Osteocyte (in vitro differentiated cells): ENCODE data around the gene OR10A3. TPM values are rescaled to one million over a fixed set of nuclear protein-coding genes. Genes with fewer than 3 reads are reported as not detected.

Experiments used
- DNase-seq: peaks from one replicate; pipeline ENCODE4 v3.0.0; 2021; ENCODE audit warnings: mixed read lengths; ENCODE audit not compliant: unreplicated experiment; ENCODE audit errors: extremely low spot score
- H3K27ac Mint-ChIP-seq: one replicate; pipeline ENCODE4 v1.8.0; 2021; ENCODE audit warnings: mild to moderate bottlenecking, mixed read lengths; ENCODE audit not compliant: unreplicated experiment
- H3K27me3 Mint-ChIP-seq: one replicate; pipeline ENCODE4 v1.8.0; 2021; ENCODE audit warnings: mixed read lengths; ENCODE audit not compliant: unreplicated experiment
- H3K36me3 Mint-ChIP-seq: one replicate; pipeline ENCODE4 v1.8.0; 2021; ENCODE audit warnings: mixed read lengths; ENCODE audit not compliant: unreplicated experiment
- H3K4me1 Mint-ChIP-seq: one replicate; pipeline ENCODE4 v1.8.0; 2021; ENCODE audit warnings: mixed read lengths; ENCODE audit not compliant: unreplicated experiment
- H3K4me3 Mint-ChIP-seq: one replicate; pipeline ENCODE4 v1.8.0; 2021; ENCODE audit warnings: mild to moderate bottlenecking, moderate library complexity, mixed read lengths; ENCODE audit not compliant: unreplicated experiment
- H3K9me3 Mint-ChIP-seq: one replicate; pipeline ENCODE4 v1.8.0; 2021; ENCODE audit warnings: mixed read lengths; ENCODE audit not compliant: unreplicated experiment
- CTCF ChIP-seq: fragments of 200-600 bp; sonication (generic); IDR thresholded peaks from 2 replicates; pipeline ENCODE4 v1.5.0; 2021; ENCODE audit warnings: antibody characterized with exemption, mild to moderate bottlenecking, moderate library complexity
- total RNA-seq: library from RNA; stranded (reverse); gene quantifications from 2 replicates; pipeline ENCODE4 v1.2.1, GENCODE V29; 2021

OR10A3 gene
- total RNA-seq, 1 donor from 2014 or later = not detected

DNA sequence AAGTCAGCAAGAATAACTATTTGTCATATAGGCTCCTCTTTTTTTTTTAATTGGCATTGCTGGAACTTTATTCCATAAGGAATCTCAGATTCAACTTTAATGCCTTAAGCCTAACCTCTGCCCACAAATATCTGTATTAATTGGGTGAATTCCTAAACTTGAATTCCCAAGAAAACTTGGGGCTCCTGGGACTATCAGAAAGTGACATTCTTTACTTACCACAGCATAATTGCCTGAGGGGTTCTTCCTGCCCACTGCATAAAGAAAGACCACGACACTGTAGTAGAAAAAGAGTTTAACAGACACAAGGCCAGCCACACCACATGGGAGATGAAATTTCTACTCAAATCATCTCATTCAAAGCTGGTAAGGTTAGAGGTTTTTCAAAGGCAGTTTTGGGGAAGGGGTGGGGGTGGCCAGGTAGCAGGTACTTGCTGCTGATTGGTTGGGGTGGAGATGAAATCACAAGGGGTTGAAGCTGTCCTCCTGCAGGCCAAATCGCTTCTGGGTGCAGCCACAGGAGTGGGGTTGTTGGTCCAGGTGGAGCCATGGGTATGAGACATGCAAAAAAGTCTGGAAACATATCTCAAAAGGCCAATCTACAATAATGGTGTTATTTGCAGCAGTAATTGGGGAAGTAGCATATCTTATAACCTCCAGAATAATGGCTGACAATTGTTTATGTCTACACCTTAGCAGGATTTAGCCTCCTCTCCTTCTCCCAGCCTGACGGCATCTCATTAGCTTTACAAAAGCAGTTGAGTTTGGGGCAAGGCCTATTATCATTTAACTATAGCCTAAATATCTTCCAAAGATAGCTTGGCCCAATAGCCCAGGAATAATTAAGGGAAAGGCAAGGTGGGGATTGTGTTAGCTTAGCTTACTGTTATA is 28.5 kb upstream of the OR10A3 start:
- TF ChIP-seq CTCF = no peak
- no peak overlapping the region for H3K4me3 Mint-ChIP-seq
- no peaks in the 10 kb centered on the region for H3K9me3 Mint-ChIP-seq
- peaks cover 74% of the 10 kb centered on the region for H3K4me1 Mint-ChIP-seq
- peak overlapping the region; percentile 74 for H3K27ac Mint-ChIP-seq
- DNase-seq = no peak
- no peaks in the 10 kb centered on the region for H3K27me3 Mint-ChIP-seq
- no peaks in the 10 kb centered on the region for H3K36me3 Mint-ChIP-seq

- no peaks in the 10 kb centered on the region for H3K36me3 Mint-ChIP-seq
- H3K27ac Mint-ChIP-seq = peak overlapping the region; percentile 74
- H3K4me1 Mint-ChIP-seq = peaks cover 79% of the 10 kb centered on the region
- TF ChIP-seq CTCF = no peak
- H3K9me3 Mint-ChIP-seq = no peaks in the 10 kb centered on the region
- DNase-seq = no peak
- no peaks in the 10 kb centered on the region for H3K27me3 Mint-ChIP-seq
- H3K4me3 Mint-ChIP-seq = no peak overlapping the region
These were observed 27.2 kb upstream of the OR10A3 start for GRCh38 chr11:7968686-7969085.

- DNase-seq = no peak
- no peaks in the 10 kb centered on the region for H3K36me3 Mint-ChIP-seq
- peak overlapping the region; percentile 74 for H3K27ac Mint-ChIP-seq
- no peaks in the 10 kb centered on the region for H3K9me3 Mint-ChIP-seq
- no peak overlapping the region for H3K4me3 Mint-ChIP-seq
- no peaks in the 10 kb centered on the region for H3K27me3 Mint-ChIP-seq
- TF ChIP-seq CTCF = no peak
- peaks cover 75% of the 10 kb centered on the region for H3K4me1 Mint-ChIP-seq
These were observed 26.3 kb upstream of the OR10A3 start for GRCh38 chr11:7967826-7968225.

DNA sequence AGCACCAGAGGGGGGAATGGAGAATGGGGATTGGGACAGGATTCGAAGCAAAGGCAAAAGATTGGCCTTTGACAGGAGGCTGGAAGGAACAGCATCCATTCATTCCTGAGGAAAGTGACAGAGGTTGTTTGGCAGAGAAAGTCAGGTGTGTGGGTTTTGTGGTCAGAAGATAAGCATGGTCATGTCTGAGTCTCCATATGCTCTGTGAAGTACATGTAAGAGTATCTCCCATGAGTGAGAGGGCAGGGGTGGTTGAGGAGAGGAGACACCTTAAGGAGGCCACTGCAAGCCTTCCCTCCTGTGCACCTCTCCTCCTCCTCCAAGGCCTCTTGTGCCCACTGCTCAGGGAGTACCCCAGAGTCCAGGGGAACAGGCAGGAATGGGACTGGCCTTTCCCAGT is 25.6 kb upstream of the OR10A3 start:
- Mint-ChIP-seq H3K4me3 (no peak overlapping the region), H3K4me1 (peaks cover 68% of the 10 kb centered on the region), H3K9me3 (no peaks in the 10 kb centered on the region), H3K36me3 (no peaks in the 10 kb centered on the region), H3K27me3 (no peaks in the 10 kb centered on the region), H3K27ac (no peak overlapping the region)
- DNase-seq = no peak
- no peak for TF ChIP-seq CTCF

- Mint-ChIP-seq H3K4me1 (peaks cover 55% of the 10 kb centered on the region), H3K9me3 (no peaks in the 10 kb centered on the region), H3K36me3 (no peaks in the 10 kb centered on the region), H3K27me3 (no peaks in the 10 kb centered on the region), H3K27ac (peak within 1 kb of the TSS; percentile 84), H3K4me3 (no peak within 1 kb of the TSS)
- no peak for DNase-seq
- TF ChIP-seq CTCF = no peak
These were observed 23.9 kb upstream of the OR10A3 start, which contains the start of gene NLRP10 for GRCh38 chr11:7965386-7965785. Gene NLRP10 (minus strand): TSS chr11:7965447. CDS start chr11:7963495, 1,952 bp downstream.
